HCT116 (cell line): ENCODE measurements around the gene ZDHHC22. TPM values are rescaled to one million over a fixed set of nuclear protein-coding genes. Genes with fewer than 3 reads are reported as not detected.

Experiments used
- ATAC-seq: fragments of 200-7000 bp; cut with Tn5 transposase; 2 replicates; pipeline ENCODE4 v1.9.1; 2020; ENCODE audit warnings: mild to moderate bottlenecking, moderate library complexity
- BruUV-seq: library from RNA; stranded (reverse); fragments of 400-500 nt; replicated peaks from 2 replicates; lab custom pipeline; 2021; lab: Mats Ljungman, UMichigan
- CTCF ChIA-PET: fragments of 300-600 bp; sonication (Branson Sonifier 250); formaldehyde crosslinking; loops from one replicate; lab custom pipeline; 2021; ENCODE audit warnings: antibody characterized with exemption; lab: Charles Lee
- POLR2A ChIA-PET: fragments of 300-600, 350-600 bp; sonication (Branson Sonifier 250); formaldehyde crosslinking; loops from one replicate; lab custom pipeline; 2021; ENCODE audit warnings: antibody characterized with exemption; lab: Charles Lee
- RAD21 ChIA-PET, 2 experiments: fragments of 300-600 bp; sonication (Branson Sonifier 250); formaldehyde crosslinking; loops; one replicate each; lab custom pipeline; 2023; ENCODE audit warnings: low total read pairs in 2 of 2; ENCODE audit not compliant: uncharacterized antibody in 2 of 2, unreplicated experiment in 2 of 2, low non-redundant PET in 1 of 2; lab: Charles Lee
- DNase-seq: peaks from one replicate; pipeline ENCODE4 v3.0.0-alpha.2; 2010; ENCODE audit warnings: low read depth, low spot score
- H2AFZ ChIP-seq: fragments of 200-600 bp; shearing (Covaris generic), sonication (generic); 2 replicates; pipeline ENCODE4 v1.6.1; 2017; ENCODE audit warnings: low read depth, mixed run types, mixed read lengths, antibody characterized with exemption, low read length; ENCODE audit not compliant: poor library complexity, severe bottlenecking
- H3K27ac ChIP-seq: 2 replicates; pipeline ENCODE4 v1.5.1; 2012; ENCODE audit warnings: low read depth, low read length
- H3K27me3 ChIP-seq: fragments of 200-600 bp; sonication (generic); 2 replicates; pipeline ENCODE4 v1.6.1; 2016; ENCODE audit warnings: mixed run types, low read length, mixed read lengths; ENCODE audit not compliant: insufficient read depth
- H3K36me3 ChIP-seq, 2 experiments: fragments of 200-500 bp in 1 of 2; fragments of 200-600 bp in 1 of 2; sonication (Bioruptor generic) in 1 of 2; sonication (generic) in 1 of 2; 2 replicates each; pipeline versions ENCODE4 v1.5.1 to v1.6.1; 2014 to 2016; ENCODE audit warnings: low read length in 2 of 2, inconsistent platforms in 1 of 2, mixed read lengths in 1 of 2, mixed run types in 1 of 2; ENCODE audit not compliant: insufficient read depth in 2 of 2, control insufficient read depth in 1 of 2
- H3K4me1 ChIP-seq, 2 experiments: fragments of 200-600 bp in 1 of 2; sonication (generic) in 1 of 2; 2 replicates each; pipeline versions ENCODE4 v1.5.1 to v1.6.1; 2012 to 2017; ENCODE audit warnings: low read length in 2 of 2, inconsistent platforms in 1 of 2, mild to moderate bottlenecking in 1 of 2, mixed read lengths in 1 of 2, mixed run types in 1 of 2, moderate library complexity in 1 of 2; ENCODE audit not compliant: insufficient read depth in 2 of 2, control insufficient read depth in 1 of 2
- H3K4me2 ChIP-seq: fragments of 200-600 bp; sonication (generic); 2 replicates; pipeline ENCODE4 v1.6.1; 2017; ENCODE audit warnings: mixed run types, low read length, mixed read lengths
- H3K4me3 ChIP-seq, 2 experiments: fragments of 200-600 bp in 1 of 2; sonication (generic) in 1 of 2; replicated peaks in 1 of 2; 2 replicates each; pipeline ENCODE4 v1.5.1; 2011 to 2016; ENCODE audit warnings: low read length in 2 of 2, control low read depth in 1 of 2, low read depth in 1 of 2, mild to moderate bottlenecking in 1 of 2, mixed read lengths in 1 of 2, mixed run types in 1 of 2
- H3K79me2 ChIP-seq: fragments of 200-600 bp; sonication (generic); 2 replicates; pipeline ENCODE4 v1.6.1; 2017; ENCODE audit warnings: mild to moderate bottlenecking, mixed run types, low read length, moderate library complexity, mixed read lengths; ENCODE audit not compliant: insufficient read depth
- H3K9ac ChIP-seq: fragments of 200-600 bp; sonication (generic); 2 replicates; pipeline ENCODE4 v1.6.1; 2016; ENCODE audit warnings: low read length, mixed read lengths
- H3K9me2 ChIP-seq: fragments of 200-600 bp; sonication (generic), shearing (Covaris generic); 2 replicates; pipeline ENCODE4 v1.6.1; 2017; ENCODE audit warnings: mixed run types, mild to moderate bottlenecking, moderate library complexity; ENCODE audit not compliant: insufficient read depth
- H3K9me3 ChIP-seq, 2 experiments: fragments of 200-500 bp in 1 of 2; fragments of 200-600 bp in 1 of 2; sonication (Bioruptor generic) in 1 of 2; sonication (generic) in 1 of 2; 2 replicates each; pipeline ENCODE4 v1.6.1; 2014 to 2017; ENCODE audit warnings: low read length in 2 of 2, mixed read lengths in 2 of 2, inconsistent platforms in 1 of 2, low read depth in 1 of 2, mild to moderate bottlenecking in 1 of 2, mixed run types in 1 of 2, moderate library complexity in 1 of 2; ENCODE audit not compliant: control insufficient read depth in 1 of 2, insufficient read depth in 1 of 2
- H4K20me1 ChIP-seq: fragments of 200-600 bp; sonication (generic), shearing (Covaris generic); 2 replicates; pipeline ENCODE4 v1.6.1; 2017; ENCODE audit warnings: mixed run types, mild to moderate bottlenecking, moderate library complexity; ENCODE audit not compliant: insufficient read depth
- CBX3 ChIP-seq: IDR thresholded peaks from 2 replicates; pipeline ENCODE4 v1.6.1; 2012; ENCODE audit warnings: low read depth
- CEBPB ChIP-seq: IDR thresholded peaks from 2 replicates; pipeline ENCODE4 v1.6.1; 2012; ENCODE audit warnings: low read depth
- CTCF ChIP-seq, 3 experiments: fragments of 200-600 bp in 1 of 3; sonication (generic) in 1 of 3; IDR thresholded peaks in 2 of 3; conservative IDR thresholded peaks in 1 of 3; 2 replicates each; pipeline ENCODE4 v1.5.1; 2012 to 2017; ENCODE audit warnings: low read depth in 2 of 3, low read length in 2 of 3, antibody characterized with exemption in 1 of 3, borderline replicate concordance in 1 of 3, control low read depth in 1 of 3, mild to moderate bottlenecking in 1 of 3, mixed read lengths in 1 of 3, mixed run types in 1 of 3, moderate library complexity in 1 of 3; ENCODE audit not compliant: insufficient read depth in 1 of 3
- EGR1 ChIP-seq: IDR thresholded peaks from 2 replicates; pipeline ENCODE4 v1.6.1; 2012; ENCODE audit warnings: low read depth
- ELF1 ChIP-seq: IDR thresholded peaks from 2 replicates; pipeline ENCODE4 v1.6.1; 2012; ENCODE audit warnings: low read depth, borderline replicate concordance
- EZH2 ChIP-seq: fragments of 200-600 bp; sonication (generic); IDR thresholded peaks from 2 replicates; pipeline ENCODE4 v1.6.1; 2017; ENCODE audit warnings: antibody characterized with exemption, mixed run types
- EZH2phosphoT487 ChIP-seq: fragments of 200-600 bp; IDR thresholded peaks from 2 replicates; pipeline ENCODE4 v1.6.1; 2018; ENCODE audit warnings: antibody characterized with exemption, borderline replicate concordance
- JUND ChIP-seq: IDR thresholded peaks from 2 replicates; pipeline ENCODE4 v1.6.1; 2012
- POLR2A ChIP-seq: IDR thresholded peaks from 2 replicates; pipeline ENCODE4 v1.7.0; 2011; ENCODE audit warnings: borderline replicate concordance; ENCODE audit not compliant: insufficient read depth, insufficient read length; ENCODE audit errors: extremely low read depth
- POLR2AphosphoS5 ChIP-seq: IDR thresholded peaks from 2 replicates; pipeline ENCODE4 v1.6.1; 2011; ENCODE audit warnings: mild to moderate bottlenecking, low read depth, low read length, moderate library complexity
- SIN3A ChIP-seq: IDR thresholded peaks from 2 replicates; pipeline ENCODE4 v1.6.1; 2012; ENCODE audit warnings: low read depth
- SP1 ChIP-seq: IDR thresholded peaks from 2 replicates; pipeline ENCODE4 v1.6.1; 2012; ENCODE audit warnings: low read depth
- SRF ChIP-seq: IDR thresholded peaks from 2 replicates; pipeline ENCODE4 v1.6.1; 2012; ENCODE audit warnings: low read depth
- TCF7L2 ChIP-seq: IDR thresholded peaks from 2 replicates; pipeline ENCODE4 v1.7.0; 2011; ENCODE audit warnings: borderline replicate concordance, inconsistent platforms; ENCODE audit not compliant: insufficient read depth, insufficient read length; ENCODE audit errors: extremely low read depth
- YY1 ChIP-seq: IDR thresholded peaks from 2 replicates; pipeline ENCODE4 v1.6.1; 2011; ENCODE audit warnings: low read length, low read depth, moderate library complexity, mild to moderate bottlenecking; ENCODE audit not compliant: insufficient replicate concordance; ENCODE audit errors: extremely low read depth
- ZBTB33 ChIP-seq: IDR thresholded peaks from 2 replicates; pipeline ENCODE4 v1.6.1; 2011; ENCODE audit warnings: mild to moderate bottlenecking, low read length, moderate library complexity; ENCODE audit not compliant: insufficient replicate concordance; ENCODE audit errors: extremely low read depth
- ZFX ChIP-seq: fragments of 450-650 bp; IDR thresholded peaks from 2 replicates; pipeline ENCODE4 v1.6.1; 2017
- intact Hi-C: fragments of 100-400 bp; cut with micrococcal nuclease; formaldehyde crosslinking; loops from 2 replicates; pipeline ENCODE4 v1.10.0; 2022
- total RNA-seq: library from RNA; stranded (reverse); gene quantifications from one replicate; pipeline ENCODE4 v1.2.1, GENCODE V29; 2021; ENCODE audit not compliant: unreplicated experiment
- TF ChIP-seq, protein P1 (sequence below): IDR thresholded peaks from 2 replicates; pipeline ENCODE4 v1.6.1; 2012
- TF ChIP-seq, protein P2 (sequence below): IDR thresholded peaks from 2 replicates; pipeline ENCODE4 v1.6.1; 2012
- TF ChIP-seq, protein P3 (sequence below): IDR thresholded peaks from 2 replicates; pipeline ENCODE4 v1.6.1; 2012; ENCODE audit warnings: low read depth

ZDHHC22 gene
- total RNA-seq, 1 experiment from 2014 or later: 0.10 TPM

DNA sequence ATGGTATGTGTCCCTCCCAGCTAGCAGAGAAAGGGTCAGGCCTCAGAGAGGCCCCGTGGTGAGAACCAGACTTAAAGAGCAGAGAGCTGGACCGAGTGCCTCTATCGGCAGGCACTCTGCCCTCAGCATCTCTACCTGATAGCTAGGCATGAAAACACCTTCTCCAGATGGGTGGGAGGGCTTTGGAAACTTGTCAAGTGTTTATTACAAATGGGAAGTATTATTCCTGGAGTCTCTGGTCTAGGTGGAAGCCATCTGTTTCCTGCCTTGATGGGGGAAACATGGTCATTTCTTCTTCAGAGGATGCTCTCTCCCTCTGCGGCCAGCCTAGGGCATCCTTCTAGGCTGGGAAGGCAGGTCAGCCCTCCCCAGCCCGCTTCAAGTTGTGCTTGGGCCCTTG, 42.3 kb upstream of the ZDHHC22 start:
- no peak for ATAC-seq
- Histone ChIP-seq H4K20me1 (no peaks in the 10 kb centered on the region), H2AFZ (no peak overlapping the region), H3K4me3 (no peak overlapping the region), H3K27ac (no peak overlapping the region), H3K4me2 (no peak overlapping the region), H3K9ac (no peak overlapping the region), H3K9me2 (no peaks in the 10 kb centered on the region), H3K36me3 (no peaks in the 10 kb centered on the region), H3K27me3 (no peaks in the 10 kb centered on the region), H3K79me2 (no peaks in the 10 kb centered on the region), H3K4me1 (peaks cover 12 to 61% of the 10 kb centered on the region in 2 experiments), H3K9me3 (no peaks in the 10 kb centered on the region)
- BruUV-seq: no TSS peak
- ChIA-PET POLR2A (no interaction called here), CTCF (no interaction called here), RAD21 (no interaction called here)
- intact Hi-C loops: no loop called here
- no peak for DNase-seq
- TF ChIP-seq ZBTB33: no peak
- TF ChIP-seq CTCF (IDR thresholded peaks at IDR 0.05 in 2 of 3, conservative IDR thresholded peaks at IDR 0.05 in 1 of 3; ENCODE audit: borderline replicate concordance in 1 of 3, insufficient read depth in 1 of 3, low read depth in 2 of 3, low read length in 2 of 3): no peak
- TF ChIP-seq EGR1: no peak
- TF ChIP-seq, protein P1, sequence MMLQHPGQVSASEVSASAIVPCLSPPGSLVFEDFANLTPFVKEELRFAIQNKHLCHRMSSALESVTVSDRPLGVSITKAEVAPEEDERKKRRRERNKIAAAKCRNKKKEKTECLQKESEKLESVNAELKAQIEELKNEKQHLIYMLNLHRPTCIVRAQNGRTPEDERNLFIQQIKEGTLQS: no peak
- no peak for TF ChIP-seq EZH2phosphoT487
- TF ChIP-seq POLR2AphosphoS5: no peak
- no peak for TF ChIP-seq JUND
- TF ChIP-seq, protein P2, sequence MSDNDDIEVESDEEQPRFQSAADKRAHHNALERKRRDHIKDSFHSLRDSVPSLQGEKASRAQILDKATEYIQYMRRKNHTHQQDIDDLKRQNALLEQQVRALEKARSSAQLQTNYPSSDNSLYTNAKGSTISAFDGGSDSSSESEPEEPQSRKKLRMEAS: no peak
- TF ChIP-seq CBX3: no peak
- no peak for TF ChIP-seq SIN3A
- TF ChIP-seq YY1: no peak
- TF ChIP-seq SRF: no peak
- TF ChIP-seq ELF1: no peak
- no peak for TF ChIP-seq CEBPB
- no peak for TF ChIP-seq SP1
- no peak for TF ChIP-seq POLR2A
- no peak for TF ChIP-seq TCF7L2
- TF ChIP-seq ZFX: no peak
- TF ChIP-seq, protein P3, sequence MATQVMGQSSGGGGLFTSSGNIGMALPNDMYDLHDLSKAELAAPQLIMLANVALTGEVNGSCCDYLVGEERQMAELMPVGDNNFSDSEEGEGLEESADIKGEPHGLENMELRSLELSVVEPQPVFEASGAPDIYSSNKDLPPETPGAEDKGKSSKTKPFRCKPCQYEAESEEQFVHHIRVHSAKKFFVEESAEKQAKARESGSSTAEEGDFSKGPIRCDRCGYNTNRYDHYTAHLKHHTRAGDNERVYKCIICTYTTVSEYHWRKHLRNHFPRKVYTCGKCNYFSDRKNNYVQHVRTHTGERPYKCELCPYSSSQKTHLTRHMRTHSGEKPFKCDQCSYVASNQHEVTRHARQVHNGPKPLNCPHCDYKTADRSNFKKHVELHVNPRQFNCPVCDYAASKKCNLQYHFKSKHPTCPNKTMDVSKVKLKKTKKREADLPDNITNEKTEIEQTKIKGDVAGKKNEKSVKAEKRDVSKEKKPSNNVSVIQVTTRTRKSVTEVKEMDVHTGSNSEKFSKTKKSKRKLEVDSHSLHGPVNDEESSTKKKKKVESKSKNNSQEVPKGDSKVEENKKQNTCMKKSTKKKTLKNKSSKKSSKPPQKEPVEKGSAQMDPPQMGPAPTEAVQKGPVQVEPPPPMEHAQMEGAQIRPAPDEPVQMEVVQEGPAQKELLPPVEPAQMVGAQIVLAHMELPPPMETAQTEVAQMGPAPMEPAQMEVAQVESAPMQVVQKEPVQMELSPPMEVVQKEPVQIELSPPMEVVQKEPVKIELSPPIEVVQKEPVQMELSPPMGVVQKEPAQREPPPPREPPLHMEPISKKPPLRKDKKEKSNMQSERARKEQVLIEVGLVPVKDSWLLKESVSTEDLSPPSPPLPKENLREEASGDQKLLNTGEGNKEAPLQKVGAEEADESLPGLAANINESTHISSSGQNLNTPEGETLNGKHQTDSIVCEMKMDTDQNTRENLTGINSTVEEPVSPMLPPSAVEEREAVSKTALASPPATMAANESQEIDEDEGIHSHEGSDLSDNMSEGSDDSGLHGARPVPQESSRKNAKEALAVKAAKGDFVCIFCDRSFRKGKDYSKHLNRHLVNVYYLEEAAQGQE: no peak
- no peak for TF ChIP-seq EZH2
